Renal cortical epithelial cell (primary cell): Measurements from ENCODE around the gene ETV6. TPM values are rescaled to one million over a fixed set of nuclear protein-coding genes. Genes with fewer than 3 reads are reported as not detected.

Source experiments
- DNase-seq: peaks from one replicate; pipeline ENCODE4 v3.0.0-alpha.2; 2011; ENCODE audit warnings: low read depth
- total RNA-seq: library from RNA; depleted of rRNA; stranded (reverse); fragments of >200 nt; gene quantifications from 2 replicates; pipeline ENCODE4 v1.2.3, GENCODE V29; 2014

Gene ETV6
- total RNA-seq, 1 donor from 2014 or later = 16.3 TPM

DNA sequence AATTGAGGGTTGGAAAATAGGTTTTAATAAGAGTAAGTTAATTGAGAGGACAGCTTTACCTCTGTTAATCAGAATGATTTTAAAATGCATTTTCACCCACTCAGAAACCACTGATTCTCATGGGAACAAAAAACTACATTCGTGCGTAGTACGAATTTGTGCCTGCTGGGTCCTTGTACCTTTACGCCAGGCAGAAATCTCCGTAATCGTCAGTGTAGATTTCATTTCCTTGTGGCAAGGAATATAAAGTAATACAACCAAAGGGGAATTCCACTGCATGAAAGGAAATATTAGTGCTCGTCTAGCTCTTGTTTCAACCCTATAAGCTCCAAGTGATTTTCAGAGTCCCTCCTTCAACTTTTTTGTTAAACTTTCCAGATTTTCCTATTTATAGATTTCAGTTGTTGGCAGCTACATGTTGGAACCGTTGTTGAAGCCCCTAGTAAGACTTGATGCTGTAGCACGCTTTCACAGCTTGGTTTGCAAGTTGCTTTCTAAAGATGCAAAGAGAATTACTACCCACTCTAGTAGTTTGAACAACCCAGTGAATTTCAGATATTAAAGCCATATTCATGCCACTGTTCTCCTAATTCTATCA lies 90.6 kb downstream of the ETV6 start:
- no peak for DNase-seq

DNA sequence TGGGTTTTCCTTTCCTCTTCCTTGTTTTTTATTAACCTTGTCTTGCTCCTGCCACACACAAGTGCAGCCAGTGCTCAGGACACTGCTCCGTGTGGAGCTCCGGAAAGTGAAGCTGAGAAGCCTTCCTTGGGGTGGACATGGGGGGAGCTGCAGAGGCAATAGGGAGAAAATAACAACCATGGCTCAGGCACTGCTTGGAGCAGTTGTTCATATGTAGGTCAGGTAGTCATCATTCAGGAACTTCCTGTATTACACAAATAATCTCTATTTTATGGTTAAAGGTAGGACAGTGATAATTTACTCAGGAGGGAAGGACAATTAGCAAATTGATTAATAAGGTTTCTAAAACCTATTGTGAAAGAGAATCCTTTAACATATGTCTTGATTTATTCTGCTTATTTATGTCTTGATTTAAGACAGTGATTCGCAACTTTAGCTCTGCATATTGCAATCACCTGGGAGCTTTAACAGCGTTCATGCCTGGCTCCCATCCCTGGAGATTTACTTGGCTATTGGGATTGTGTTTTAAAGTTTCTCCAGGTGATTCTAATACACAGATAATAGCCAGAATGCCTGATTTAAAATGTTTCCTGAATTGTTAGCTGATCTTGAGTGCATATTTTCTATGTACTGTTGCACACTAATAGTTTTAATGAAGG lies 92.1 kb downstream of the ETV6 start:
- DNase-seq = no peak

DNA sequence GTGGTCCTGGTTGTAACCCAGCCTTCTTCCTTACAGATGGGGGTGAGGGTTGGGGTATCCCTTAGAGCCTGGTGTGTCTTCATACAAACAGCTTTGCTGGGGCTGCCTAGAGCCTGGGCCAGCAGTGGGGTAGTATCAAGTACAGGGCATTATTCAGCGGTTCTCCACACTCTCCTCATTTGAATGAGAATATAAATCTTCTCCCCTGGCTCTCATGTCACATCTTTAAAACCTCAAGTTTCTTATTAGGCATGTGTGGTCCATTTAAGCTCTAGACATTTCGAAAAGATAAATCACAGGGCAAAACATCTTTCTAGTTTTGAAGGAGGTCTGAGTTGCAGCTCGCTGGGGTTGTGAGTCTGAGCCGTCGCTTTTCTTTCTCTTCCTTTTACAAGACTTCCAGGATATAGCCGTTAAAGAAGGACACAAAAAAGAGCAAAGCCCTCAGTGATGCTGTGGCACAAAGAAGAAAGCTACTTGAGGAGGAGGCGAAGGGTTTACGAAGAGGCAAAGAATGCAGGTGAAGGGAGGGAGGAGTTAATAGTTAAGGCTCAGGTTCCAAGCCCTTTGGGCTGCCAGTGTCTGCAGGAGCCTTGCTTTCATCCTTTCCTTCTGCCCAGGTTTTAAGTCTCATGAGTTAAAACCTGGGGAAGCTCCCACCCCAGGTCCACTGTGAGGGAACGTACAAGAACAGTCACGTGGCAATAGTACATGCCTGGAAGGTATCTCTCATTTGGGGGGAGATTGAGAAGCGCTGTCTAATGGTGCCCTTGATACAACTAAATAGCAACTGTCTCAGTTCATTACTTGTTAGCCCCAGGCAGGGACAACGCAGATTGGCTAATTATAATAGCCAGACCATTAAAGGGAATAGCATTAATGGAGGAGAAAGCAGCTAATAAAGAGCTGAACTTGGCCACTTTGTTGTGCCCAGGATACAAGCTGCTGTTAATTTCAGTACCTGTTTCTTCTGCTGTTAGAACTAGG lies 94.2 kb downstream of the ETV6 start:
- no peak for DNase-seq

DNA sequence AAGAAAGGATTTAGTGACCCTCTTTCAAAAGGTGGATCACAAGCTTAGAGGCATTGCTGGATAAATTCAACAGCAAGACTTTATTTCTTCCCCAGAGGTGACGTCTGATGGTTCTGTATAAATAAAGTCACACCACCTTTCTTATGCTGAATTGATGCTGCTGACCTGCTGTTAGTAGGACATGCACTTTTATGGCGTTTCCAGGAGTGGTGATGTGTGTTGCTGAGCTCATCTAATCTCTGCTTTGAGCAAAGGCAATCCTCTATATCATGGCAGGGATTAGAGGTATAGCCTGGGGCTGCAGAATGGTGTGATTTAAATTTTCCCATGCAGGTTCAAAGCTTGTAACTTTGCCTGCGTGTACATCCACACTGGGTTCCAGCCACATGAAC lies 94.9 kb downstream of the ETV6 start:
- no peak for DNase-seq

DNA sequence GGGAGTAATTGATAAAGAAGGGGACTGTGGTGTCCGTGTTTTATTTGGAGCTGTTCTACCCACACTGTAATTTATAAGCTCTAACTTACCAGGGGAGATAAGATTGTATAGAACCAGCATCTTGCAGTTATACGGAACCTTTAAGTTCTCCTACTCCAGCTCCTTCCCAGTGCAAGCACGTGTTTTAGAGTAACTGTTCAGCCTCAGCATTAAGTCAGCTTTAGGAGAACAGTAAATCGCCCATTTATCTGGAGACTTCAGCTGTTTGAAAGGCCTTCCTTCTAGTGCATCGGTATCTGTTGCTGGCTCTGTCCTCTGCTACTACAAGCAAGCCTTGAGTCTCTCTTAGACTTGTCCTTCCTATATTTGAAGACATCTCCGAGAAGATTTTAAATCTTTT lies 95.6 kb downstream of the ETV6 start:
- DNase-seq = no peak

- DNase-seq = peak; percentile 87
Observed at GRCh38 chr12:11746024-11746771, 96.7 kb downstream of the ETV6 start.

DNA sequence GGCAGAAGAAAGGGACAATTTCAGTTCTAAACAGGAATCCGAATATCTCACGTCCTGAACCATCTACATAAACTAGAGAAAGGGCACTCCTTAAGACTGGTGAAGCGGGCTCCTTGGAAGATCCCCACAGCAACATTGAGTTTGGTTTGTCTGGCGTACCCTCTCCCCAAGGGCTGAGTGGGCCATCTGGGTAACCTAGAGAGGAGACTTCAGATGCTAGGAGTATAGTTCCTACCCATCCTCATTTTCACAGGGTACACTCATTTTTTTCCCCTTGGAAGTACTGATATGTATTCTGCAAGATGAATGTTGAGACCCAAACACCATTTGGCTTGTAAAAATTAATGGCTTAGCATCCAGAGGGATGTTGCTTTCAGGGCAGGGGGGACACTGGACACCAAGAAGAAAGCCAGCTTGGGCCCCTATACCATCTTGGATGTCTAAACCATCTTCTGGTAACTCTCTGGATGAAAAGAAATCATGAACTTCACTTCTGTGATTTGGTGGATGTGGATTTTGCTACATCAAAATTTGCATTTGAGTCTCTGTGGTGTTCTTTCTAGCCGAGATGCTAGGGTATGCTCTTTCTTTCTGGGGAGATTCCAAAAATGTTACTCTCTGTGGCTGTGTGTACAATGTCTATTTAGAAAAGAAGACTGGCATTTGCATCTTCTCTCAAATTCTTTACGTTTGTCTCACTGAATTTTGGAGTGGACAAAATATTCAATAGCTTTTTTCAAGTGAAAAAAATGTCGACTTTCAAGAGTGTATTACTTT lies 97.7 kb downstream of the ETV6 start:
- no peak for DNase-seq

GRCh38 chr12:11747969-11748368 lies 98.5 kb downstream of the ETV6 start:
- DNase-seq = no peak

DNA sequence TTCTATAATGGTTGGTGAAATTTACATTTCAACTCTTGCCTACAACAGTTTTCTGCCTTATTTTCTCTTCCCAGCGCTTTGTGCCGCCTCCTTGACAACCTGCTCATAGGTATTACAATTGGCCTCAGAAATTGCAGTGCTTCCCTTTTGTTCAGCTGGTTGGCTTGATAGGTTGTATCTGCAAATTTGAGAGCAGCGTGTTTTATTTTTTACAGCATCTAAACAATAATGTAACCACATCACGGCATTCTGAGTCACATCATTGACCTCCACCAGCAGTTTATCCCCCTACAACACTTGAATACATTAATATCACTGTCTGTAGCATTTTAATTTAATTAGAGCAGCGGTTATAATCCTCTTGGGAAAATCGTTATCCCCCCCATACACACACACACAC lies 99.4 kb downstream of the ETV6 start:
- DNase-seq = no peak

DNA sequence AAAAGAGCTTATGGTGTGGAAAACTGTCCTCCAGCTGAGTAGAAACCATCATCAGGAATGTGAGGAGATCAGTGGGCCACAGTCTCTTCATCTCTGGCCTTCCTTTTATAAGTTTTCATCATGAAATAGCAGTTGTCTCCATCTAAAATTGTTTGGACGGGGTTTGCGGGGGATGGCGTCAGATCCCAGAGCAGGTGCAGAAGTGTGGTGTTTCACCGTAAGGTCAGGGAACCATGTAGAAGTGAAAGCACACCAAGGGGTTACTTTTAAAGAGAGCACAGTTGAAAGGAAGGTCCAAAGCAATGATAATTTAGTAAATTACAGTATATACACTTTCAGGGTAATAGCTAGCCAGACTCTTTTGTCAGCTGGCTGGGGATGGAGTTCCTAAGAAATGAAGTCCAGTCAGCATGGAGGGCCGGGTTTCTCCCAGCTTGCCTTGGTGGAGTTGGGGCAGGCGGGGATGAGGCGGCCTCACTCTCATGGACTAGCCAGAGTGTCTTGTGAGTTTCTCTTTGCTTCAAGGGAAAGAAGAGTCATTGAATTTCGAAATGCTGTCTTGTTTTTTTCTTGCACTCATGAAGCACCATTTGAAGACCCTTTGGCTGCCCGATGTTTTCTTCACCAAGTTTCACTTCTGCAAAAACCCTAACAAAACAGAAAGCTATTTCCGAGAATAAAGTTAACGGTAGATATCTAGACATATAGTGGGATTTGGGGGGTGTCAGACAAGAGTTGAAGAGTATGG lies 100.6 kb downstream of the ETV6 start:
- no peak for DNase-seq

DNA sequence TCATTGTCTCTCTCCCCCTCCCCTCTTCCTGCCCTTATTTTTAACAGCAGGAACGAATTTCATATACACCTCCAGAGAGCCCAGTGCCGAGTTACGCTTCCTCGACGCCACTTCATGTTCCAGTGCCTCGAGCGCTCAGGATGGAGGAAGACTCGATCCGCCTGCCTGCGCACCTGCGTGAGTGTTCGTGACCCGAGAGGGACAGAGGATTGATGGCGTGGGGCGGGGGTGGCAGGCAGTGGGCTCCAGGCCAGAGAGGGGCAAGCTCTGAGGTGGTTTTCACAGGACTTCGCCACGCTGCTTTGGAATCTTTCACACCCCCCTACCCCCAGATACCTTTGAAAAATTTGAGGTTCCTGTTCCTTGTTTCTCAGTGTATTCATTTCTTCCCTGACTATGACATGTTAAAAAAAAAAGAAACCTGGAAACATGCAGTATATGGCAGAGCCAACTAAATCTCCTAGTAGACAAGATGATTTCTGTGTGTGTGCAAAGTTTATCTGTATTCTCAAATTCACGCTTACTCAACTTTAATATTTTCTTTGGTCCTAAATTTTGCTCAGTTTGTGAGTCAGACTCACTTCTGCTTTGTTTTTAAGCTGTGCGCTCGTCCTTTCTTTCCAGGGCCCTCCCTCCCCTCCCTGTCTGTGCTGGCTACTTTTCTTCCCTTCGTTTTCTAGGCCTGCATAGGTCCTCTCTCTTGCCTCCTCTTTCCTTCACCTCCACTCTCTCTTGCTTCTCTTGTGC lies 103.1 kb downstream of the ETV6 start:
- DNase-seq = no peak

GRCh38 chr12:11753150-11753499 lies 103.7 kb downstream of the ETV6 start:
- no peak for DNase-seq

GRCh38 chr12:11753826-11754225 lies 104.4 kb downstream of the ETV6 start:
- DNase-seq = no peak

DNA sequence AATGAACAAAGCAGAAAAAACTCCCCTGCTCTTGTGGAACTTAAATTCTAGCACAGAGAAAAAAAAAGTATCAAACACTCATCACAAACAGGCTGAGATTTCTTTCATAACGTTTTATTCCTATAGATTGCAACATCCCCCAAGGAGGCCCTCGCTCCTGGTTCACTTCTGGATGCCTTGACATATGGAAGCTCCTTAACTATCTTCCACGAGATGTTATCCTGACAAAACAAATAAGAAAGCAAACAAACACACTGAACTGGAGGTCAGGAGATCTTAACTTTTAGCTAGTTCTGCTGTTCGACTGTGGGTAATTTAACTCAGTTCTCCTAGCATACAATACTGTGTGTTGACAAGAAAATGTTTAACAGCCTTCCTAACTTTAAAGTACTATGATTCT lies 104.8 kb downstream of the ETV6 start:
- DNase-seq = no peak

DNA sequence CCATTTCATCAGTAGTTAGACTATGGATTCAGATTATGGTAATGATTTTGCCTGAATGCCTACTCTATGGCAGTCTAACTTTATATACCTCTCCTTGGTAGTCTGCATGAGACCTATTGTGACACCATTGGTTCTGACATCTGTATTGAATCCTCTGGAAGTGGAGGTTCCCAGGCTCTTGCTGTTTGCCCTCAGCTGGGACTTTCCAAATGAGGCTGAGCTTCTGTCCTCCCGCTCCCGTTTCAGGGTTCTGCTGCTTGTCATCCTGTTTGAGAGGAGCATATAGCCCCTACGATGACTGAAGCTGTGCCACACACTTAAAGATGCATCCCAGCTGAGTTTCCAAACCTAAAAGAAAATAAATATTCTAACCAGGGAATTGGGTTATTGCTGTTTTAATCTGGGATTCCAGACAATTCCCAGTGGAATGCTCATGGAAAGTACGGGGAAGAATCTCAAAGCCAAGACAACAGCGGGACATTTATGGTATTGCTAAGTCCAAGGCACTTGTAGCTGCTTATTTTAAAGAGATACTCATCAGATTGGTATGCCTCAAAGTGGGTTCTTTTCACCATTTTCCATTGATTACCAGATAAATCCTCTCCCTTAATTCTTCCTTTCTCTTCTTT lies 105.9 kb downstream of the ETV6 start:
- DNase-seq = no peak

GRCh38 chr12:11756022-11756421 lies 106.5 kb downstream of the ETV6 start:
- peak; percentile 41 for DNase-seq

DNA sequence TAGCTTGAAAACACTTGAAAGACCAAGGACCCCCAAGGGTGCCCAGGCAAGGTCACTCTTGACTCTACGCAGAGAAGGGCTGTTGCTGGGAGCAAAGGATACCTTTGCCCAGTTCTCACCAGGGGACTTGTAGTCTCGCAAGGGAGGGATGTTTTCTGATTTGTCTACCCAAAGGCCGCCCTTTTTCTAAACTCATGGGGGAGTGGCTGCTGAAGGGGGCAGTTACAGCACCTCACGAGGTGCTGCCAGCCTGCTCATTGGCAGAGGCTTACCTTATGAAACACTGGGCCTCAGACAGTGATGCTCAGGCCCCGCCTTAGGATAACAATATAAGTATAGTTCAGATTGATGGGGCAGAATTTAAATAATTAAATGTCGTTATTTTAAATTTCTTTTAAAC lies 107.0 kb downstream of the ETV6 start:
- no peak for DNase-seq

- no peak for DNase-seq
Observed at GRCh38 chr12:11757095-11757494, 107.6 kb downstream of the ETV6 start.

DNA sequence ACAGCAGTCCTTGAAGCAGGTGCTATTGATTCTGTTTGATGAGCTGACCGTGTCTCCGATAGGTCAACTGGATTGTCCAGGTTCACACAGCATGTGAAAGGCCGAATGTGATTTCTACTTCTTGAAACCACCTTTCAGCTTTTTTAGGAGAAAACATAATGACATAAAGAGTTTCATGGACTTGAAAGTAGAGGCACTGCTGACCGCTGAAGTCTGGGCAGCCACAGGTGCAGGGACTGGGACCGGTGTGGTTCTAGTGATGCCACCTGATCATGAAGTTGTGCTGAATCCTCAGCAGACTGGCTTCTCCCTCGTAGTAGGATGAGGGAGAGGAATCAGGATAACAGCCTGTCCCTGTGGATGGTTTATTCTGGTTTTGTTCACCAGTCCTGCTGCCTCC lies 108.1 kb downstream of the ETV6 start:
- no peak for DNase-seq
